ENCODE results near the gene DLEU7.
A peak's percentile ranks its signal among the peaks of the same experiment; 100 is the strongest.

Gene DLEU7

DNA sequence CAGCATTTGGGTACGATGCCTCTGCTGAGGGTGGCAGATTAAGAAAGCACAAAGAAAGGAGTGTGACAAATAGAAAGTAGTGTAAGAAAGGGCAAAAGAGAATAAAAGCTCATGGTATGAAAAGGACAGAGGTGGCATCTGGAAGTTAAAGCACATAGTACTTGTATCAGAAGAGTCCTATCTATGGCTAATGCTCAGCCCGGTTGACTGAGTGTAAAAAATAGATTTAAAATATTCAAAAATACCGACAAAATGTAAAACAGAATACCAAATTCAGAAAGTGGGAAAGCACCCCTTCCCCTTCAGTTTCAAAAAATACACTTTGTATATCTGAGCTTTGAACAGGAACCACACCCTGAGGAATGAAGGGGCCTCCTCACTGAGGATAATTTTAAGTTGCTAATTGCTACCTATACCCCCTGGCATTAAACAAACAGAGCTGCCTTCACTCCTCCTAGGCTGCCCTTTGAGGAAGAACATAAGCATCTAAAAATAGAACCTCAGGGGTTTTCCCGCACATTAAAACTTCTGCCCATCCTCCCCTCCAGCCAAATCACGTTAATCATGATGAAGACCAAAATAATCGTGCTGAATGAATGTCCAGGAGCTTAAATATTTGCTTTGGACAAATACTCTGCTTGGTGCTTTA, 43.3 kb downstream of the DLEU7 start:
- H3K4me3 ChIP-seq (replicated peaks; ENCODE audit: low read depth, low read length): no peak overlapping the region
- TF ChIP-seq, protein P1, sequence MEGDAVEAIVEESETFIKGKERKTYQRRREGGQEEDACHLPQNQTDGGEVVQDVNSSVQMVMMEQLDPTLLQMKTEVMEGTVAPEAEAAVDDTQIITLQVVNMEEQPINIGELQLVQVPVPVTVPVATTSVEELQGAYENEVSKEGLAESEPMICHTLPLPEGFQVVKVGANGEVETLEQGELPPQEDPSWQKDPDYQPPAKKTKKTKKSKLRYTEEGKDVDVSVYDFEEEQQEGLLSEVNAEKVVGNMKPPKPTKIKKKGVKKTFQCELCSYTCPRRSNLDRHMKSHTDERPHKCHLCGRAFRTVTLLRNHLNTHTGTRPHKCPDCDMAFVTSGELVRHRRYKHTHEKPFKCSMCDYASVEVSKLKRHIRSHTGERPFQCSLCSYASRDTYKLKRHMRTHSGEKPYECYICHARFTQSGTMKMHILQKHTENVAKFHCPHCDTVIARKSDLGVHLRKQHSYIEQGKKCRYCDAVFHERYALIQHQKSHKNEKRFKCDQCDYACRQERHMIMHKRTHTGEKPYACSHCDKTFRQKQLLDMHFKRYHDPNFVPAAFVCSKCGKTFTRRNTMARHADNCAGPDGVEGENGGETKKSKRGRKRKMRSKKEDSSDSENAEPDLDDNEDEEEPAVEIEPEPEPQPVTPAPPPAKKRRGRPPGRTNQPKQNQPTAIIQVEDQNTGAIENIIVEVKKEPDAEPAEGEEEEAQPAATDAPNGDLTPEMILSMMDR (IDR thresholded peaks at IDR 0.05; ENCODE audit: low read length, missing control alignments): no peak
- no peak for DNase-seq (ENCODE audit: low read depth)

DNA sequence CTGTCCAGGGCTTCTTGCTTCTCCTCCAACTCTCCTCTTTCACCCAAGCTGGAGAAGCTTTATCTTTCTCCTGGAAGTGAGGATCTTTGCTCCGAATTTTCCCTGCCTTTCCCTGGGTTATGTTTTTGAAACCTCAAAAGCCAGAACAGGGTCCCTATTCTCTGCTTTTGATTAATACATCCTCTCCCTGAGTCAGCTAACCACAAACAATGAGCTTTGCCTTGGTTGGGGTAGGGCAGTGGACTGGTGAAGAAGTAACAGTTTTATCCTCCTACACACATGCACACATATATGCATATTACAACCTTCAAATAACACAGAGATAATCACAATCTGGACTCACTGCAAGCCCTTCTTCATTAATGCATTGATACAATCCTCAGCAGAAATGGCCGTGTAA, 44.6 kb downstream of the DLEU7 start:
- no peak overlapping the region for H3K4me3 ChIP-seq (replicated peaks; ENCODE audit: low read depth, low read length)
- TF ChIP-seq, protein P1 (IDR thresholded peaks at IDR 0.05; ENCODE audit: low read length, missing control alignments): no peak
- DNase-seq (ENCODE audit: low read depth): peak; percentile 23

DNA sequence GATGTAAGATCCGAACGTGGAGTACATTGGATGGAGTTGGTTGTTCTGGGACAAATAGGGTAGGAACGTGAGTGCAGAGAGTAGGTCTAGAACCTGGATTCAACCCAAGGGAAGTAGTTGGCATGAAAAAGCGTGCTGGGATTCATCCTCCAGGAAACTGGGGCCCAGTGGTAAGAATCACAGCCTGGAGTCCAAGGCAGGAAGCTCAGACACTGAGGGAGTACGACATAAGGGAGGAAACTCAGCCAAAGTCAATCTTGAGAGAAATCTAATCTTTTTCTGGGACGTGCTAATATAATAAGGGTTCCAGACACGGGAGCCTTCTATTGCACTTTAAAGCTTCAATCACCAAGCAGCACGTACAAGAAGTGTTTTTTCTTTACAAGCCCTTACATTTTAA, 46.4 kb downstream of the DLEU7 start:
- no peak overlapping the region for H3K4me3 ChIP-seq (replicated peaks; ENCODE audit: low read depth, low read length)
- TF ChIP-seq, protein P1 (IDR thresholded peaks at IDR 0.05; ENCODE audit: low read length, missing control alignments): no peak
- DNase-seq (ENCODE audit: low read depth): peak; percentile 26

DNA sequence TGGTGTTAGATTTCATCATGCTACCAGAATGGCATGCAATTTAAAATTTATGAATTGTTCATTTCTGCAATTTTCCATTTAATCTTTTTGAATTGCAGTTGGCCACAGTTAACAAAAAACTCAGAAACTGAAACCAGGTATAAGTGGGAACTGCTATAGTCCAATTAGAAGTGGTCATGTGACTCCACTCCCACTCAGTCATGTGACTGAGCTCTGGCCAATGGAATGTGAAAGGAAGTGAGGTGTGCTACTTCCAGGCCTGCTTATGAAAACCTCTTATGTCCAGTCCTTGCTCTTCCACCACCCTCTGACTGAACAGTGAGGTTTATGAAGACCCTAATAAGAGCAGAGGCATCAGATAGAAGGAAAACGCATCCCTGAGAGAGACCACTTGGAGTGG, 47.0 kb downstream of the DLEU7 start:
- no peak overlapping the region for H3K4me3 ChIP-seq (replicated peaks; ENCODE audit: low read depth, low read length)
- TF ChIP-seq, protein P1 (IDR thresholded peaks at IDR 0.05; ENCODE audit: low read length, missing control alignments): no peak
- DNase-seq (ENCODE audit: low read depth): no peak

DNA sequence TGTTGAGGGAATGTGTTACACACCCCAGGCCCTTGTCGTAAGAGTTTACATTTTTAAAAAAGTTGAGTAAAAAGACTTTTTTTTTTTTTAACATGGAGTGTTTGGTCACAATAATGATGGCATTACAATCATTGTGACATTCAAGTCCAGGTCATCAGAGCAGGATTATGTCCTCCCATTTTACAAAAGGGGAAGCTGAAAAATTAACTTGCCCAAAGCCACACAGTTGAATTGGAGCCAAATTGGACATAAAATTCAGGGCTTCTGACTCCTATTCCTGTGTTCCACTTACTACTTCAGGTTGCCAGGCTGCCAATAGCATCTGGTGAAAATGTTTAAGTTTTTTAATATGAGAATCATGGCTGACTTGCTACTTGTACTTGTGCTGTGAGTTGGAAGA, 49.3 kb downstream of the DLEU7 start:
- TF ChIP-seq, protein P1 (IDR thresholded peaks at IDR 0.05; ENCODE audit: low read length, missing control alignments): no peak
- no peak overlapping the region for H3K4me3 ChIP-seq (replicated peaks; ENCODE audit: low read depth, low read length)
- no peak for DNase-seq (ENCODE audit: low read depth)

DNA sequence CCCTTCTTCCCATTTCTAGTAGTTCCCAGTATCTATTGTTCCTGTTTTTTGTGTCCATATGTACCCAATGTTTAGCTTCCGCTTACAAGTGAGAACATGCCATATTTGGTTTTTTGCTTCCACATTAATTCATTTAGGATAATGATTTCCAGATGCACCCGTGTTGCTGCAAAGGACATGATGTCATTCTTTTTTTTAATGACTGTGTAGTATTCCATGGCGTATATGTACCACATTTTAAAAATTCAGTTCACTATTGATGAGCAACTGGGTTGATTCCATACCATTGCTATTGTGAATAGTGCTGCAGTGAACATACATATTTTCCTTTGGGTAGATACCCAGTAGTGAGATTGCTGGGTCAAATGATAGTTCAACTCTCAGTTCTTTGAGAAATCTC, 50.5 kb downstream of the DLEU7 start:
- H3K4me3 ChIP-seq (replicated peaks; ENCODE audit: low read depth, low read length): no peak overlapping the region
- TF ChIP-seq, protein P1 (IDR thresholded peaks at IDR 0.05; ENCODE audit: low read length, missing control alignments): no peak

DNA sequence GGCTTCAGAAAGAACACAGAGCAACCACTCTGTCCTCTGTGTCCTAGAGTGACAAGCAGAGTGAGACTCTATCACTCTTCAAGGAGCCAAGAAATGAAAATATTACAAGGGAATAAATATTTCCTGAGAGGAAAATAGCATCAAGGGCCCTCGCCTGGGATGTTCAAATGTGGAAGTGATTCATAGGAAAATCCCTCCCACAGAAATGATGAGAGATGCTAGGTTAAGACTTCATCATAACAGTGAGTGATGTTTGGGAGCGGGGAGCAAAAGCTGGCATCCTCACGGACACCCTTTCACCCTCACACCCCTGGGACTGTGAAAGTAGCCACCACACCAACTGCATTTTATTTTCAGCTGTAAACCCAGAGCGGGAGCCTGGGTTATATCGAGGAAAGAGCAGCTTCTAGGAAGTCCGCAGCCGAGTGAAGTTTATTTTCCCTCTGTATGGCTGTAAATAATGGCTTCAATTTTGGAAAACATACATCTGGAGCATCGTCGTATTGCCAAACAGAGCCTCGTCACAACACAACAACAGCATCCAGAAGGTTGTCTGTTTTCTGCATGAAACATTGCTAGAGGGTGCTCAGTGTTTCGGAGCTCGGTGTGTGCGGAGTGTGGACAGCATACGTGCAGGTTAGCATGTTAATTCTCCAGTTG, 54.8 kb downstream of the DLEU7 start:
- no peak overlapping the region for H3K4me3 ChIP-seq (replicated peaks; ENCODE audit: low read depth, low read length)
- DNase-seq (ENCODE audit: low read depth): no peak
- TF ChIP-seq, protein P1 (IDR thresholded peaks at IDR 0.05; ENCODE audit: low read length, missing control alignments): no peak

More for the DNA sequence above, 50.5 kb downstream of the DLEU7 start:
- no peak for DNase-seq (ENCODE audit: low read depth)
